Islet of Langerhans (tissue), 1 donor: ENCODE measurements around the gene SWSAP1.

Source experiments
- FAIRE-seq: peaks from one replicate; lab custom pipeline; 2011; peaks lifted over from hg19 to GRCh38; lab: Jason Lieb, UNC

SWSAP1 gene

GRCh38 chr19:11355160-11356073, 19.0 kb upstream of the SWSAP1 start, which contains the start of gene PLPPR2:
Gene PLPPR2 (plus strand): TSS chr19:11355432. CDS start chr19:11357674, 2,242 bp downstream.
- no peak for FAIRE-seq

DNA sequence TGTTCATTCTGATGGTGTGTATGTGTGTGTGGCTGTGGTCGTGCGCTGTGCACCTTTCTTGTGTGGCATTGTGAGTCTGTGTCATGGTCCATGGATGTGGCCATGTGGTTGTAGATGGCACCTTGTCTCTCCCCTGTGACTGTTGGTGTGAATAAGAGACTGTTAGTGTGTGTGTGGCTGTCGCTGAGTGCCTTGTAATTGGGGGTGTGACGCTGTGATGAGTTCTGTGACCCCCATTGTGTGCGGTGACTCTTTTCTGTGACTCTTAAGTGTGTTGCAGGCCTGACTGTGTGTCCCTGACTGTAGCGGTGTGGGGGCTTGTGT, 18.4 kb upstream of the SWSAP1 start:
- no peak for FAIRE-seq

- no peak for FAIRE-seq
Observed at GRCh38 chr19:11356676-11357550, 17.6 kb upstream of the SWSAP1 start.

- no peak for FAIRE-seq
Observed at GRCh38 chr19:11359421-11359820, 15.0 kb upstream of the SWSAP1 start.

- no peak for FAIRE-seq
Observed at GRCh38 chr19:11361037-11361770, 13.3 kb upstream of the SWSAP1 start.

DNA sequence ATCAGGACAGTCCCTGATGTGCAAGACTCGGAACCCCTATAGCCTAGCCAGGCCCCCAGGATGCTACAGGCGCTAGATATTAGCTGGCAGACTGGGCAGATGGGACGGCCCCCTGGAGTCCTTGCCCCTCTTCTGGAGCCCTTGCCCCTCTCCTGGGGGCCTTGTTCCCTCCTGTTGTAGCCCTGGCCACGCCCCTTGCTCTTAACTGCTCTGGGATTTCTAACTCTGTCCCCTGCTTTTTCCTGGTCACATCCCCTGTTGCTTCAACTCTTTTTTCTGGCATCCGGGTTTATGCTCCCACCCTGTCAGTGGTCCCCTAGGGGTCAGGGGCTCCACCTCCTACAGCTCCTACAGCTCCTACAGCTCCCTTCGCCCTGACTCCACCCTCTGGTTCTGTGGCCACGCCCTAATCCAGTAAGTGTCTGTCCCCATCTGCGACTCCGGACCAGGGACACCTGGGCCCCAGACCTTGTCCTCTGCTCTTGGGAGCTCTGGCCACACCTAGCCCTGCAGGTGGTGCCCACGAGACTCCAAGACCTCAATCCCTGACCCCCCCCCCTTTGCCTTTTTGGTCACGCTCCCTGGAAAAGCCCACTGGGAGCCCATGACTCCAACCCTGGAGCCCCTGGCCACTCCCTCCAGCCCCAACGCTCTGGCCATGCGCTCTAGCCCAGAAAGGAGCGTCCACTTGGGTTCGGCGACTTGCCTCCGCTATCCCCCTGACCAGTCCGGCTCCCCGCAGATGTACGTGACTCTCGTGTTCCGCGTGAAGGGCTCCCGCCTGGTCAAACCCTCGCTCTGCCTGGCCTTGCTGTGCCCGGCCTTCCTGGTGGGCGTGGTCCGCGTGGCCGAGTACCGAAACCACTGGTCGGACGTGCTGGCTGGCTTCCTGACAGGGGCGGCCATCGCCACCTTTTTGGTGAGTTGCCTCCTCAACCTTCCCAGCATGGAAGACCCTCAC, 12.4 kb upstream of the SWSAP1 start:
- FAIRE-seq = no peak

DNA sequence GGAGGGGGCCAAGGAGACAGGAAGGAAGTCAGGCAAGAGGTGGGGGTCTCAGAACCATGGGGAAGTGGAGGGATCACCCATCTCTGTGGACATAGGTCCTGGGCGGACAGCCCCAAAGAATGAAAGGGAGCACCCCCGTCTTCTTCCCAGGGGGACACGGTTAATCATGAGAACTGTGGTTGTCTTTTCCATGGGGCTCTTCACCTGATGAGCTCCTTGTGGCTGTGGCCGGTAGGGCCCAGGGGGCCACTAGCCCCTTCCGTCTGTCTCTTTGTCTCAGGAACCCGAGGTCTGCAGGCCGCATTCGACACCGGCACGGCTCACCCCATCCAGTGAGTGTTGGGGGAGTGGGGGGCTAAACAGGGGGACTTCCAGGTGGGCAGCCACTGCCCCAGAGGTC, 10.6 kb upstream of the SWSAP1 start:
- FAIRE-seq = no peak

DNA sequence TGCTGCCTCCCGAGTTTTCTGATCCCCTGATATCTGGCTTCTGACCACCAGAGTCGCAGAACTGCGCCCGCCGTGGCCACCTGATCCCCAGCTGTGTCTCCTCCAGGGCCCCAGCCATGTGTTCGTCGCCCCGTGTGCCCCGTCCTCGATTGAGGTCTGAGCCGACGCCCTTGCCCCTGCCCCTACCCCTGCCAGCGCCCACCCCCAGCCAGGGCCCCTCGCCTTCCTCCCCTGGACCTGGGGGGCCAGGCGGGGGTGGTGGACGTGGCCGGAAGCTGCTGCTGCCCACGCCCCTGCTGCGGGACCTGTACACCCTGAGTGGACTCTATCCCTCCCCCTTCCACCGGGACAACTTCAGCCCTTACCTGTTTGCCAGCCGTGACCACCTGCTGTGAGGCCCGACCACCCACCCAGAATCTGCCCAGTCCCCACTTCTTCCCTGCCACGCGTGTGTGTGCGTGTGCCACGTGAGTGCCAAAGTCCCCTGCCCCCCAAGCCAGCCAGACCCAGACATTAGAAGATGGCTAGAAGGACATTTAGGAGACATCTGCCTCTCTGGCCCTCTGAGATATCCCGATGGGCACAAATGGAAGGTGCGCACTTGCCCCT, 10.1 kb upstream of the SWSAP1 start:
- FAIRE-seq = no peak

GRCh38 chr19:11364935-11365334, 9.5 kb upstream of the SWSAP1 start:
- FAIRE-seq = no peak

GRCh38 chr19:11365557-11366117, 8.8 kb upstream of the SWSAP1 start:
- no peak for FAIRE-seq

- FAIRE-seq = no peak
Observed at GRCh38 chr19:11367528-11367927, 6.9 kb upstream of the SWSAP1 start.

- no peak for FAIRE-seq
Observed at GRCh38 chr19:11370744-11371143, 3.7 kb upstream of the SWSAP1 start.

- no peak for FAIRE-seq
Observed at GRCh38 chr19:11373166-11373884, 1.1 kb upstream of the SWSAP1 start.

DNA sequence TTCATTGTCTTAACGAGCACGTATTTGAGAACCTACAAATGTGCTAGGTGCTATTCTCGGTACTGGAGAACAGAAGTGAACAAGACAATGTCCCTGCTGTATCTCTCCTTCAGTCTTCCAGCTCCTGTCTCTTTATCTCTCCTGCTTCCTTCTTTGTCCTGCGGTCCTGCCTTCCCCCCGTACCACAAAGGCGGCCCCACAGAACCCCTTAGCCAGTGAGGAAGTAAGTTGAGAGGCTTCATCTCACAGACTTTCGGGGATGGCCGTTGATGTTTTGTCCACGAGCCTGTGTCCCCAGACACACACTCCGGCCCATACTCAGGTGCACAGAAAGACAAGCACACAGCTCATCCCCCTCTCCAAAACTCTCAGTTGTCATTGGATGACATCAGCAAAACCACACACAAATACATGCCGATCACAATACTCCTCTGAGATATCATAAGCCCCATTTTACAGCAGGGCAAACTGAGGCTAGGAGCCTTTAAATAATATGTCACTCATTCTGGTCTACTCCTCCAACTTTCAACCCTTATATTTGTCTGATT, 507 bp upstream of the SWSAP1 start:
- FAIRE-seq = no peak

DNA sequence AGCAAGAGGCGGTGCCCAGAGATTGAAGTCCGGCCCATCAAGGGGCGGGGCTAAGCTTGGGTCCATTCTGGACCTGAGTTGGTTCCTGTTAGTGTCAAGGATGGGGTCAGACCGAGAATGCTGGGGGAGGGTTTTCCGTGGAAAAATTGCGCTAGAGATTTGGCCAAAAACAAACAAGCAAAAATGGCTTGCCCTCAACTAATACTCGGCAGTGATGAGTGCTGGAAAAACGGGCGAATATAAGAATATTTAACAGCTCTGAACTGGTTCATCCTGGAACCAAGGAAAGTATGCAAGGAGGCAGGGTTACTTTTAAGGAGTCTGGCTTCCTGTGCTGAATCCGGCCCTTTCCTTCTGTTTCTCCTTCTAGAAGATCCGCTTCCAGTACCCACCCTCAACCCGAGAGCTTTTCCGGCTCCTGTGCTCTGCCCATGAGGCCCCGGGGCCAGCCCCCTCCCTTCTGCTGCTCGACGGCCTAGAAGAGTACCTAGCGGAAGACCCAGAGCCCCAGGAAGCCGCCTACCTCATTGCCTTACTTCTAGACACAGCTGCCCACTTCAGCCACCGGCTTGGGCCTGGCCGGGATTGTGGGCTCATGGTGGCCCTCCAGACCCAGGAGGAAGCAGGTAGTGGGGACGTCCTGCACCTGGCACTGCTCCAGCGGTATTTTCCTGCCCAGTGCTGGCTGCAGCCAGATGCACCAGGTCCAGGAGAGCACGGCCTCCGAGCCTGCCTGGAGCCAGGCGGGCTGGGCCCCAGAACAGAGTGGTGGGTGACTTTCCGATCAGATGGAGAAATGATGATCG, 880 bp downstream of the SWSAP1 start:
- FAIRE-seq = no peak

DNA sequence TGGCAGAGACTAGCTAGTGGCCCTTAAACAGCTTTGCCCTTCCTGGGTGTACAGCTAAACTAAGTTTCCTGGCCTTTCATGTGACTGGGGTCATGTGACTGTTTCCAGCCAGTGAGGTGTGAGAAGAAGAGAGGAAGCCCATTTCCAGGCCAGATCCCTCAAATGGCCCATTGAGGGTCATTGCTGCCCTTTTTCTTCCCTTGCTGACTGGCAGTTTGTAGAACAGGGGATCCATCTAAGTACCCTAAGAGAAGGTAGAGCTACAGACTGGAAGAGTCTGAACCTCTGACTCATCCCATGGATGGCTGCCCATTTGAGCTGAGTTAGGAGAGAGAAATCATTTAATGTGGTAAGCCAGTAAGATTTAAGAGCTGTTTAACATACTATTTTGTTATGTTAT, 2.8 kb downstream of the SWSAP1 start:
- FAIRE-seq = no peak

DNA sequence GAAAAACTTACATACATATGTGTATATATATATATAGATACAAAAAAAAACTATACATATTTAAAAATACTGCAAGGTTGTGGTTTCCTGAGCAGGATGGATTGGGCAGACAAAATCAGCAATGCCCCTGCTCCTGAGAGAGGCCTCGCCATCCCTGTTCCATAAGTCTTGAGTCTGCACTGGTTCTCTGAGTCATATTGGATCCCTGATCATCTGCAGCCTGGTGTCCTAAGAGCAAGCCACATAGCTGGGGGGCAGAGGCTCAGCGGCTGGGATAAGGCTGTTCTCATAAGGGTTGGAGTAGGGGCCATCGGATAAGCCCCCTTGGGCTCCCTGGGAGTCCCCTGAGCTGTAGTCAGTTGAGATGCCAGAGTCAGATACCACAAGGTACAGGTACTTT, 3.3 kb downstream of the SWSAP1 start:
- FAIRE-seq = no peak

DNA sequence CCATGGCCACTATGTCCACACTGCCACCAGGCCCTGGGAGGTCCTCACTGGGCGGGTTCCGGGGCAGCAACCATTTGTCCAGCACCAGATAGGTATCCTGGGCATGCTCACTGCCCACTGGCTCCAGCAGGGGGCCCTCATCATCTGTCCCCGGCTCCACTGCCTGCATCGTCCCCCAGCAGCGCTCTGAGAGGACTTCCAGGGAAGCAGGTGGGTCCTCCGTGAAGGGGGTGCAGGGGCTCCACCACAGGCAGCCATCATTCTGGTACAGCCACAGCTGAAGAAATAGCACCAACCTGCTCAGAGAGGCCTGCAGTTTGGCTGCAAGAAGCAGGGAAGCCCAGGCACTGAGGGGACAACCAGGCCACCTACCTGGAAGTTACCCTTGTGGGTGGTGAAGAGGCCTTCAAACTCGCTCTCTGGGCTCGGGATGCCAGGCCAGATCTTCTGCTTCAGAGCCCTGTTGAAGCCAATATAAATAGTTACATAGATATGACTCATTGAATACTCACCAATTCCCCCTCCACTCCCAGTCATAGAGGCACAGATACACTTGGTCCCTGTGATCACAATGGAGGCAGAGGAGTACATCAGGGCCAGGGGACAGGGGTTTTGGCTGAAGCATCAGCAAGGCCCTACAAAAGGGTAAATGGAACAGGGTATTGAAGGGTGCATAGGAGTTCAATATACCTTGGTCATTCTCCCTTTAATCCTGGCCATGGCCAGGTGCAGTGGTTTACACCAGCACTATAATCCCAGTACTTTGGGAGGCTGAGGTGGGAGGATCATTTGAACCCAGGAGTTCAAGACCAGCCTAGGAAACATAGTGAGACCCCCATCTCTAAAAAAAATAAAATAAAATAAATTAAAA, 4.1 kb downstream of the SWSAP1 start:
- no peak for FAIRE-seq
